Endothelial cell of umbilical vein (primary cell): Measurements from ENCODE around the gene ATP6V1E1. TPM values are rescaled to one million over a fixed set of nuclear protein-coding genes. Genes with fewer than 3 reads are reported as not detected.

Source experiments
- BruUV-seq: library from RNA; stranded (reverse); fragments of 400-500 nt; replicated peaks from 2 replicates; lab custom pipeline; 2021; lab: Mats Ljungman, UMichigan
- CTCF ChIA-PET: fragments of 300-600, 350-600 bp; sonication (Branson Sonifier 250); formaldehyde crosslinking; loops from one replicate; lab custom pipeline; 2021; ENCODE audit warnings: antibody characterized with exemption, inconsistent platforms; lab: Charles Lee
- POLR2A ChIA-PET: fragments of 300-600, 350-600 bp; sonication (Branson Sonifier 250); formaldehyde crosslinking; loops from one replicate; lab custom pipeline; 2021; ENCODE audit warnings: antibody characterized with exemption, inconsistent platforms; lab: Charles Lee
- DNase-seq: peaks from one replicate; pipeline ENCODE4 v3.0.0-alpha.2; 2011; ENCODE audit warnings: low read depth, low spot score
- FAIRE-seq: peaks from 2 replicates; lab custom pipeline; 2011; peaks lifted over from hg19 to GRCh38; lab: Jason Lieb, UNC
- H2AFZ ChIP-seq: 2 replicates; pipeline ENCODE4 v1.6.0; 2012; ENCODE audit warnings: low read depth, low read length, control low read depth, inconsistent platforms
- H3K27ac ChIP-seq: 2 replicates; pipeline ENCODE4 v1.5.1; 2011; ENCODE audit warnings: low read depth, mild to moderate bottlenecking, control low read depth, low read length, moderate library complexity; ENCODE audit not compliant: insufficient read depth
- H3K27me3 ChIP-seq, 2 experiments: 2 replicates each; pipeline versions ENCODE4 v1.6.0 to v1.6.1; 2011; ENCODE audit warnings: low read length in 2 of 2, mixed read lengths in 1 of 2; ENCODE audit not compliant: control insufficient read depth in 2 of 2, insufficient read depth in 2 of 2
- H3K36me3 ChIP-seq, 2 experiments: 2 replicates in 1 of 2; 3 replicates in 1 of 2; pipeline ENCODE4 v1.5.1; 2011; ENCODE audit warnings: low read length in 2 of 2, mild to moderate bottlenecking in 1 of 2, moderate library complexity in 1 of 2; ENCODE audit not compliant: control insufficient read depth in 2 of 2, insufficient read depth in 2 of 2; ENCODE audit errors: extremely low read depth in 1 of 2
- H3K4me1 ChIP-seq: 3 replicates; pipeline ENCODE4 v1.5.1; 2011; ENCODE audit warnings: mild to moderate bottlenecking, low read length; ENCODE audit not compliant: control insufficient read depth, insufficient read depth; ENCODE audit errors: extremely low read depth
- H3K4me2 ChIP-seq: 2 replicates; pipeline ENCODE4 v1.6.1; 2011; ENCODE audit warnings: low read length, control low read depth, mixed read lengths; ENCODE audit not compliant: insufficient read depth
- H3K4me3 ChIP-seq, 3 experiments: fragments of 200-600 bp in 1 of 3; sonication (generic), shearing (Covaris generic) in 1 of 3; replicated peaks in 1 of 3; 2 replicates each; pipeline ENCODE4 v1.5.1; 2011 to 2016; ENCODE audit warnings: control low read depth in 3 of 3, low read length in 3 of 3, mild to moderate bottlenecking in 2 of 3, inconsistent platforms in 1 of 3, low read depth in 1 of 3, moderate library complexity in 1 of 3; ENCODE audit not compliant: insufficient read depth in 1 of 3
- H3K79me2 ChIP-seq: 2 replicates; pipeline ENCODE4 v1.6.0; 2012; ENCODE audit warnings: low read length, inconsistent platforms; ENCODE audit not compliant: control insufficient read depth, insufficient read depth
- H3K9ac ChIP-seq: replicated peaks from 2 replicates; pipeline ENCODE3; 2011; ENCODE audit warnings: low read length, control low read depth; ENCODE audit not compliant: insufficient read depth; ENCODE audit errors: extremely low read depth
- H3K9me1 ChIP-seq: replicated peaks from 3 replicates; pipeline ENCODE4 v1.6.0; 2011; ENCODE audit warnings: mild to moderate bottlenecking, low read length; ENCODE audit not compliant: control insufficient read depth, insufficient read depth; ENCODE audit errors: extremely low read depth
- H3K9me3 ChIP-seq: replicated peaks from 2 replicates; pipeline ENCODE4 v1.5.1; 2012; ENCODE audit warnings: low read length, inconsistent platforms; ENCODE audit not compliant: control insufficient read depth, insufficient read depth
- H4K20me1 ChIP-seq: replicated peaks from 2 replicates; pipeline ENCODE3; 2011; ENCODE audit warnings: mild to moderate bottlenecking, low read length; ENCODE audit not compliant: control insufficient read depth, insufficient read depth; ENCODE audit errors: extremely low read depth
- CTCF ChIP-seq, 2 donors: IDR thresholded peaks; 1 replicate in 1 of 2; 2 replicates in 1 of 2; pipeline ENCODE4 v1.5.1; 2011; ENCODE audit warnings: low read length in 2 of 2, mild to moderate bottlenecking in 2 of 2, moderate library complexity in 2 of 2, control low read depth in 1 of 2, inconsistent platforms in 1 of 2, low read depth in 1 of 2; ENCODE audit not compliant: insufficient read depth in 1 of 2; ENCODE audit errors: extremely low read depth in 1 of 2
- EZH2 ChIP-seq: IDR thresholded peaks from 2 replicates; pipeline ENCODE4 v1.6.1; 2012; ENCODE audit warnings: borderline replicate concordance, low read depth, mild to moderate bottlenecking, moderate library complexity, low read length, inconsistent platforms; ENCODE audit not compliant: severe bottlenecking
- FOS ChIP-seq: IDR thresholded peaks from 2 replicates; pipeline ENCODE4 v1.6.1; 2011; ENCODE audit warnings: mild to moderate bottlenecking, low read length, moderate library complexity, borderline replicate concordance; ENCODE audit not compliant: insufficient read depth
- GATA2 ChIP-seq: IDR thresholded peaks from 2 replicates; pipeline ENCODE4 v1.7.0; 2011; ENCODE audit warnings: low read depth, mild to moderate bottlenecking, moderate library complexity, mixed read lengths, low read length; ENCODE audit not compliant: insufficient read length, insufficient read depth
- JUN ChIP-seq: IDR thresholded peaks from 2 replicates; pipeline ENCODE4 v1.6.1; 2011; ENCODE audit warnings: borderline replicate concordance, low read depth; ENCODE audit not compliant: insufficient read length, insufficient read depth
- MAX ChIP-seq: IDR thresholded peaks from 2 replicates; pipeline ENCODE4 v1.6.1; 2011; ENCODE audit not compliant: insufficient read depth, insufficient read length
- MYC ChIP-seq: IDR thresholded peaks from one replicate; pipeline ENCODE4 v1.6.1; 2011; ENCODE audit warnings: mild to moderate bottlenecking, low read depth, low read length
- POLR2A ChIP-seq: IDR thresholded peaks from 2 replicates; pipeline ENCODE4 v1.6.1; 2012; ENCODE audit warnings: low read depth, mild to moderate bottlenecking, control low read depth, low read length
- POLR2AphosphoS5 ChIP-seq: IDR thresholded peaks from 2 replicates; pipeline ENCODE4 v1.6.1; 2012; ENCODE audit warnings: low read depth, mild to moderate bottlenecking, control low read depth, low read length, moderate library complexity; ENCODE audit not compliant: insufficient read depth
- dilution Hi-C: fragments of 300-500 bp; cut with MboI; formaldehyde crosslinking; loops from one replicate; pipeline ENCODE4 v1.15.0; 2019; ENCODE audit warnings: low sequenced_read_pairs; ENCODE audit not compliant: extremely low pct_ligation_motif_present
- intact Hi-C: fragments of 100-400 bp; cut with micrococcal nuclease; formaldehyde crosslinking; loops from one replicate; pipeline ENCODE4 v1.10.0; 2022
- polyA plus RNA-seq, 4 experiments: library from polyadenylated mRNA; depleted of rRNA in 3 of 4; stranded (reverse) in 3 of 4; unstranded in 1 of 4; fragments of >200 nt; gene quantifications; 2 replicates each; pipeline versions ENCODE4 v1.2.1 to v1.2.3, GENCODE V29; 2011 to 2012; ENCODE audit warnings: missing spikeins in 1 of 4
- total RNA-seq: library from RNA; stranded (reverse); gene quantifications from 2 replicates; pipeline ENCODE4 v1.2.3, GENCODE V29; 2021

The ATP6V1E1 gene
- total and polyA plus RNA-seq, 2 donors (not counting 3 experiments of a cell fraction or from before 2014, with no cell fraction given), result 95.2 to 113 TPM

GRCh38 chr22:17631076-17631565 lies 2.6 kb upstream of the ATP6V1E1 start:
- peaks cover 8% of the 10 kb centered on the region for H3K4me1 ChIP-seq
- no peak overlapping the region for H3K4me3 ChIP-seq
- peaks cover 20% of the 10 kb centered on the region for H3K79me2 ChIP-seq
- intact Hi-C loops, result loop anchor here (10.0 kb wide), 2 partner anchors 144 to 444 kb away; partner anchors contain the start of genes BID and PEX26
- H3K27ac ChIP-seq, result no peak overlapping the region
- no peak for DNase-seq
- dilution Hi-C loops, result no loop called here
- TF ChIP-seq FOS (no peak), MAX (no peak), POLR2AphosphoS5 (no peak)
- no peaks in the 10 kb centered on the region for H3K27me3 ChIP-seq
- H3K9ac ChIP-seq, result no peak overlapping the region
- CTCF ChIA-PET, result interaction anchor here (0.6 kb wide), 1 partner anchor 446 kb away, joined by 3 read pairs; no protein-coding TSS in a partner anchor
- H3K9me1 ChIP-seq, result no peaks in the 10 kb centered on the region
- peak; percentile 26 for FAIRE-seq
- H3K9me3 ChIP-seq, result no peaks in the 10 kb centered on the region
- H3K36me3 ChIP-seq, result no peaks in the 10 kb centered on the region
- H2AFZ ChIP-seq, result no peak overlapping the region
- H3K4me2 ChIP-seq, result no peak overlapping the region
- no TSS peak for BruUV-seq
- POLR2A ChIA-PET, result no interaction called here
- no peaks in the 10 kb centered on the region for H4K20me1 ChIP-seq

- Histone ChIP-seq H3K9ac (peak overlapping the region; percentile 99), H3K4me2 (peak overlapping the region; percentile 98), H3K9me1 (no peaks in the 10 kb centered on the region), H3K4me1 (peaks cover 8% of the 10 kb centered on the region), H3K4me3 (peak overlapping the region in 1 of 3 experiments; percentile 93), H3K9me3 (no peaks in the 10 kb centered on the region), H3K27me3 (no peaks in the 10 kb centered on the region), H2AFZ (peak overlapping the region; percentile 93), H3K27ac (peak overlapping the region; percentile 93), H4K20me1 (peaks cover 3% of the 10 kb centered on the region), H3K79me2 (peaks cover 31% of the 10 kb centered on the region), H3K36me3 (no peaks in the 10 kb centered on the region)
- FAIRE-seq (no peak), DNase-seq (peak; percentile 28)
- POLR2A ChIA-PET, result no interaction called here
- BruUV-seq, result no TSS peak
- TF ChIP-seq MYC, result no peak
- TF ChIP-seq EZH2, result no peak
- no peak for TF ChIP-seq POLR2AphosphoS5
- TF ChIP-seq JUN, result no peak
- TF ChIP-seq POLR2A, result no peak
- no peak for TF ChIP-seq CTCF (IDR thresholded peaks at IDR 0.05; ENCODE audit: extremely low read depth in 1 of 2, insufficient read depth in 1 of 2, low read depth in 1 of 2, low read length in 2 of 2)
- no peak for TF ChIP-seq MAX
- TF ChIP-seq FOS, result no peak
- no peak for TF ChIP-seq GATA2
- CTCF ChIA-PET, result interaction anchor here (0.5 kb wide), 1 partner anchor 121 kb away, joined by 3 read pairs; no protein-coding TSS in a partner anchor
- dilution Hi-C loops, result no loop called here
- intact Hi-C loops, result loop anchor here (2.0 to 10.0 kb wide), 3 partner anchors 77 to 445 kb away; partner anchors contain the start of genes BID and PEX26
These were observed 1.1 kb upstream of the ATP6V1E1 start for GRCh38 chr22:17629641-17630040.
